NOMO-1 treated with dmso at 0.1 percent for 144 hours (cell line): ENCODE data around the gene KCNK4.

Experiments
- DNase-seq: peaks from one replicate; lab custom pipeline; 2025; ENCODE audit not compliant: unreplicated experiment; lab: John Stamatoyannopoulos, UW

The KCNK4 gene

DNA sequence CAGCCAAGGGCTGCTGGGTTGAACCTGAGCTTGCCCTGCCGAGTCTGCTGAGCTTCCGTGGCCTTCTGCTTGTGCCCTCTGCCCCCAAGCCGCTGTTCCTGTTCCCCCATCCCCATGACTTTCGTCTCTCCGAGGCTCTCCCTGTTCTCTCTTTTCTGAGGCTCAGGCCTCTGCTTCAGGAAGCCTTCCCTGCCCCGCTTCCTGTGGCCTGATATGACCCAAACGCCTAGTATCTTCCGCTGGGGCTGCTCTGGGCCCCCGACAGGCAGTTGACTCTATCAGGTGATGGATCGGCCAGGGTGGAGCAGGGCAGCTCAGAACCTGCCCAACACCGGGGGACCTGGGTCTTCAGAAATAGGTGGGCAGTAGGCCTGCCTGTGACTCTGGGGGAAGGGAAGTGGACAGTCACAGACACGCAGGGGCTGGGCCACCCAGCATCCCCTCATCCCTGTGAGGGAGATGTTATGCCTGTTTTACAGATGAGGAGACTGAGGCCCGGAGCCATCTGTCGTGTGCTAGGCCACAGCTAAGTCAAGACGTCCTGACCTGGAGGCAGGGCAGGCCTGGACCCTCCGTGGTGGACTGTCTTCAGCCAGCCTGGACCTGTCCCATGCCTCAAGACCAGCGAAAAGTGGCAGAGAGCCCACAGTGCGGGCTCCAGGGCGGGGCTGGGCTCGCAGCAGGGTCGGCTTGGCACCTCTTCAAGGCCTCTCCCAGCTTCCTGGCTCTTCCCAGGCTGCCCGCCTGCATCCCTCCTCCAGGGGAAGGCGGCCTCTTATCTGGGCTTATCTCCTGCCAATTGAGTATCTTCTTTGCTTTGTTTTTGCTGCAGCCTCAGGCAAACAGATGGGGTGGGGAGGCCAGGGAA is 22.8 kb upstream of the KCNK4 start:
- DNase-seq: no peak

DNA sequence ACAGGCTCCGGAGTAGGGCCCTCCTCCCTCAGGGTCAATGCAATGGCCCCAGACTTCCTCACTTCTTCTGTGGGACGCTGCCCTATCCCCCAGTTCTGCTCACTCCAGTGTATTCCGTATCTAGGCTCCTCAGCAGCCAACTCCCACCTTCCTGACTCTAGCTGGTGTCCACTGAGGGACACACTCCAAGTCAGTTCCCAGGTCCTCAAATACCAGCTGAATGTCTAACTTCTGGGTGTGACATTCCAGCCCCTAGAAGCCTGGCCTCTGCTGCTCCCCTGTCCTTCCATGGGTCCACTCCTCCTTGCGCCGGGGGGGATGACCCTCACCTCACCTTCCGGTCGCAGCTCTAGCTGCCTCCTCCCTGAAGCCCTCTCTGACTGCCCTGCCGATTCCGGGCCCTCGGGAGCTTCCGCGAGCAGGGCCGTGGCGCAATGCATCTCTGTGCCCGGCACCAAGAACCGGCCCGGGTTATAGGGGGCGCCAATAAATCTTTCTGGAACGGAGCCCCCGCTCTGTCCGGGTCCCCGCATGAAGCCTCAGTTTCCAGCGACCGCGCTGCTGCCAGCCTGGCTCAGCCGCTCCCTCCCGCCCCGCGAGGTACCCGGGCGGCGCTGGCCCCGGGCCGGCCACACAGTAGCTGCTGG is 22.1 kb upstream of the KCNK4 start:
- DNase-seq: peak; percentile 31

DNA sequence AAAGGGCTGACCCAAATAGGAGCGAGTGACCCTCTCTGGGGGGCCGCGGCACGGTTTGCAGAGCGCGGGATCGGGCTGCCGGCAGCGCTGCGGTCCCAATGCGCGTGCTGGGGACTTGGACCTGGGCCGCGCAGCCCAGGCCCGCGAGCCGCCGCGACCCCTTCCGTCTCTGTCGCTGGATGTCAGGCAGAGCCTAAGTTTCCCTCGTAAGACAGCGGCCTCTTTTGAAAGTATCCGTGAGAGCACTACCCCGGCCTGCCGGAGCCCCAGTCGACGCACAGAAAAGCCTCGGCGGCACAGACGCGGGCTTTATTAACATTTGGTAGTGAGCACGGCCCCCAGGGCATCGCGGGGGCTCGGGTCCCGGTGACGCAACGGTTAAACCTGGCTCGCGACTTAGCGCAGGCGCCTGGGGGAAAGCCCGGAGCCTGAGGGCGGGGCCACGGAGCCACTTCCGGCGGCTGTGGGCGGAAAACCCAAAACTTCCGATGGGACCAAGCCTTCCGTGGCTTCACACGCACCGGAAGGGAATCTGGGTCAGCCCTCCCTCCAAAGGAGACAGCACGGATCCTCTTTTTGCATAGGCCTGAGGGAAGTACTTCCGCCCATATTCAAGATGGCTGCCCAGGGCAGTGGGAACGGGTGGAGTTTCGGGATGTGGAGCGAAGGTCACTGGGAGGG is 21.4 kb upstream of the KCNK4 start:
- DNase-seq: peak; percentile 99

DNA sequence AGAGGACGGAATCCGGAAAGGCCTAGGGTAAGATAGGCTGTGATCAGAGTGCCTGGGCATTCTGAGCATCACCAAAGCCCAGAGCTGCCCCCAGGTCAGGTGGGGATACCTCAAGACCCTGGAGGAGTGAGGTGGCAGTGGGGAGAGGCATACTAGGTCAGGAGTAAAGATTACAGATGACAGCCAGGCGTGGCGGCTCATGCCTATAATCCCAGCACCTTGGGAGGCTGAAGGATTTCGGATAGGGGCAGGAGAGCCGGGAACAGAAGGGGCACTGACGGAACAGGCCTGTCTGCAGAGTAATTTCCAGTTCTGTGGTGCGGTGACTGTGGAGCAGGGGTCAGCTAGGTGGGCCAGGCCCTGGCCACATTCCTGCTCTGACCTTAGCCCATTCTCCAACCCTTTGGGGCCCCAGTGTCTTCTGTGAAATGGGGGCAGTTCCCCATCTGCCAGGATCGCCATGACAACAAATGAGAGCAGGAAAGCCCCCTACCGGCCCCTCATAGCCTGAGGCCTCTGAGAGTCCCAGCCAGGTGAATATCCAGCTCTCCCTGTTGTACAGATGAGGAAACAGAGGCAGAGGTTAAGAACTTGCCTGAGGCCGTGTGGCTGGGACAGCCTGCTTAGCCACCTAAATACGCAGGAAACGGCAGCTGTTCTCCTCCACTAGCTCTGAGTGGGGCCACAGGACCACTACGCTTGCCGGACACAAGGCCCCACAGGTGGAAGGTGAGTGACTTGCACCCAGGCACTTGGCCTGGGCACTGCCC is 15.9 kb upstream of the KCNK4 start:
- DNase-seq: no peak

GRCh38 chr11:64275841-64276240 is 15.3 kb upstream of the KCNK4 start:
- DNase-seq: no peak

- DNase-seq: no peak
These were observed 14.3 kb upstream of the KCNK4 start for GRCh38 chr11:64276653-64277431.

DNA sequence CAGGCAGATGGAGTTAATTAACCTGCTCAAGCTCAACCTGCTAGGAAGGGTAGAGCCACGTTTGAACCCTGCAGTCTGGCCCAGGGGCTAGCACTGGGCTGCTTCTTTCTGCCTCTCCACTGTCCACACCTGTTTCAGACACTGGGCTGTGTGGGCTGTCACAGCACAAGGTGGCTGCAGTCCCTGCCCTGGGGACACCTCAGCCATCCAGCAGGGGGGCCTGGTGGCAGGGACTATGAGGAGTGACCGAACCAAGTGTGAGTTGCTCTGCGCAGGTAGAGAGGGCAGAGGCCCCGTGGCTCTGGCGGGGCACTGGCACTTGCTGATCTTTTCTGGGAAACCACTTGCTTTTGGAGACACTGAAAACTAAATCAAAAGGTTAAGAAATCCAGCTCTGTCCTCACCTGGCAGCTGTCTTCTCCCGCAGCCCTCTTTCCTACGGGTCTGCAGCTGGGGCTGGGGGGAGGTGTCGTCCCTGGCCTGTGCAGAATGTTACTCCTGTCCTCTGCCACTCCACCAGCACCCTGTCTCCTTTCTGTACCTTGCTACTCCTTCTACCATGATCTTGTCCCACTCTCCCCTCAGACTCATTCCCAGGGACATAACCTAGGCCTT is 12.4 kb upstream of the KCNK4 start:
- no peak for DNase-seq

- DNase-seq: no peak
These were observed 8.9 kb upstream of the KCNK4 start for GRCh38 chr11:64281957-64282770.

- DNase-seq: no peak
These were observed 8.0 kb upstream of the KCNK4 start for GRCh38 chr11:64283092-64283491.

GRCh38 chr11:64284048-64284961 is 6.8 kb upstream of the KCNK4 start, which contains the start of gene BAD:
BAD (minus strand) TSS chr11:64284665; CDS start chr11:64284368, 297 bp downstream.
- DNase-seq: peak; percentile 90

DNA sequence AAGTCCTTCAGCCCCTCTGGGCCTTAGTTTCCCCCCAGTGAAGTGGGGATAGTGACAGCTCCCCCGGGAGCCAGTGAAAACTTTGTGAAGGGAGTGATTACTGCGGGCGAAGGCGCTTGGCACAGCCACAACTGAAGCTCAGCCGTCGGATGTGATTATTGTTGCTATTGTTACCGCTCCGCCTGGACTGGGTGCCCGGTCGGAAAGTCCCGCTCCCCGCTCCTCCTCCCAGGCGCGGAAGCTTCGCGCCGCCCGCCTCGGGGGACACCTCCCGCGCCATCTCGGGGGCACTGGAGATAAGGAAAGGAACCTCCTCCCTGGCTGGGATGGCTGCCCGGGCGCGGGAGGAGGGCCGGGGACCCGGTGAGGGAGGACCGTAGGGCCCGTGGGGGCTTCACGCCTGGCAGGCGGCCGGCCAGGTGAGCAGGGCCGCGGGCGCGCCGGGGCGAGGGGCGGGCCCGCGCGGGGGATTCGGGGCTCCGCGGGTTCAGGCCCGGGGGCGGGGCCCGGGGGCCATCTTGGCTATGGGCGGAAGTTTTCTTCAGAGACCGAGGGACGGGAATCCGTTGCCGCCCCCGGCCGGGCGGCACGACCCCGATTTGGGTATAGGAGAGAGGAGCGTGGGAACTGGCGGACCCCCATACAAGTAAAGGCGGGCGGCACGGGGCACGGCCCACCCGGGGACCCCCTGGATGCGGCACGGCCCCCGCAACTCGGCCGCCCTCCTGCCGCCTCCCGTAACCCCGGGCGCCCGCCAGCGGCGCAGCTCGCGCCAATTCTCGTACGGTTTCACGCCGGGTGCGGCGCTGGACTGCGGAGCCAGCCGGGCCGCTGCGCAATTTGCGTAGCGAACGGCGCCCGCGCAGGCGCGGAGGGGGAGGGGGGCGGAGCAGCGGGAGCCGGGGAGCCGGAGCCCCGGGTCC is 5.9 kb upstream of the KCNK4 start, which contains the start of gene GPR137:
GPR137 (plus strand) TSS at position 887 of the 923 bp plus-strand sequence. CDS start 677 bp downstream, outside the sequence.
- DNase-seq: peak; percentile 69

DNA sequence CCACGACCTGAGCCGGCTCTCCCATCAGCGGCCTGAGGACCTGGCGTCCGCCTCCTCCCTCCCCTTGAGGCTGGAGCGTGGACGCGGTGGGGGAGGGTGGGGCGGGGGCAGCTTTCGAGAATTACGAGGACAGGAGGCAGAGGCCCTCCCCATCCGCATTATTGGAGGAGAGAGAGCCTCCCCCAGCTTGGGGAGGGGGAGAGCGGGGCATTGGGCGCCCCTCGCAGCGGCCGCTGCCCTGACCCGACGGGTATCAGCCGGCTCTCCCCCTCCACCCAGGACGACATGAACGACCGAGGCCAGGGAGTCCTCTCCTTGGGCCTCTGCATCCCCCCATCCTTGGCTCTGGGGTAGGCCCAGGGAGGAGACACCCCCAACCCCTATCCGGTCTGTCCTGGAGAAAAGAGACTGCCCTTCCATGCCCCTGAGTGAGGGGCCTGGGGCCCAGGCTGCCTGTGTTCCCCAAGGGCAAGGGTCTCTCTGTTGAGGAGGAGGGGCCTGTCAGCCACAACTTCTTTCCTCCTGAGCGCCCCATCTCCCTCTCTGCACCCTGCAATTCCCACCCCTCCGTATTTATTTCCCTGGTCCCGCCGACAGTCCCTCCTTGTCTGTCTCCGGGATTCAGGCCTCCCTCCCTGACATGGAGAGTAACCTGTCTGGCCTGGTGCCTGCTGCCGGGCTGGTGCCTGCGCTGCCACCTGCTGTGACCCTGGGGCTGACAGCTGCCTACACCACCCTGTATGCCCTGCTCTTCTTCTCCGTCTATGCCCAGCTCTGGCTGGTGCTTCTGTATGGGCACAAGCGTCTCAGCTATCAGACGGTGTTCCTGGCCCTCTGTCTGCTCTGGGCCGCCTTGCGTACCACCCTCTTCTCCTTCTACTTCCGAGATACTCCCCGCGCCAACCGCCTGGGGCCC is 5.0 kb upstream of the KCNK4 start:
- no peak for DNase-seq

- DNase-seq: no peak
These were observed 4.3 kb upstream of the KCNK4 start for GRCh38 chr11:64286801-64287159.

DNA sequence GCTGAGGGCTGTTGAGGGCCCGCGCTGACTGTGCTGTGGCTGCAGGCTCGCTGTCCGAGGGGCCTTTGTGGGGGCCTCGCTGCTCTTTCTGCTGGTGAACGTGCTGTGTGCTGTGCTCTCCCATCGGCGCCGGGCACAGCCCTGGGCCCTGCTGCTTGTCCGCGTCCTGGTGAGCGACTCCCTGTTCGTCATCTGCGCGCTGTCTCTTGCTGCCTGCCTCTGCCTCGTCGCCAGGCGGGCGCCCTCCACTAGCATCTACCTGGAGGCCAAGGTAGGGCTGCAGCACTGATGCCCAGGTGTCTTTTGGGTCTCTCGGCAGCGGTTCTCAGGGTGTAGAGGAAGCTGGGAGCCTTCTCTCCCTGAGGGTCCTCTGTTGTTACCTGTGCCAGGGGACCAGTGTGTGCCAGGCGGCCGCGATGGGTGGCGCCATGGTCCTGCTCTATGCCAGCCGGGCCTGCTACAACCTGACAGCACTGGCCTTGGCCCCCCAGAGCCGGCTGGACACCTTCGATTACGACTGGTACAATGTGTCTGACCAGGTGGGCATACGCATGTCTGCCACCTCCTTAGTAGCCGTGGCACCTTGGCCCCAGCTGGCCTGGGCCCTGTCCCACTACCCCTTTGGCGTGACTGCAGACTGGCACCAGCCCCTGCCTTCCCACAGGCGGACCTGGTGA is 3.3 kb upstream of the KCNK4 start:
- no peak for DNase-seq

DNA sequence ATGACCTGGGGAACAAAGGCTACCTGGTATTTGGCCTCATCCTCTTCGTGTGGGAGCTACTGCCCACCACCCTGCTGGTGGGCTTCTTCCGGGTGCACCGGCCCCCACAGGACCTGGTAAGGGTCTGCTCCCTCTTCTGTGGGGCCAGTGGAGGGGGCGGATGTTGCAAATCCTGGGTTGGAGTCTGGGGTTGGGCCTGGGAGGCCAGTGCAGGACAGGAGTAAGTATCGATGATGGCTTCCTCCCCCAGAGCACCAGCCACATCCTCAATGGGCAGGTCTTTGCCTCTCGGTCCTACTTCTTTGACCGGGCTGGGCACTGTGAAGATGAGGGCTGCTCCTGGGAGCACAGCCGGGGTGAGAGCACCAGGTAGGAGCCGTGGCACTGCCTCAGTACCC is 2.8 kb upstream of the KCNK4 start:
- no peak for DNase-seq
